Effector memory CD4-positive, alpha-beta T cell (primary cell): ENCODE measurements around the gene MED7.

Source experiments
- DNase-seq, 3 donors: peaks; one replicate each; pipeline ENCODE4 v3.0.0-alpha.2; 2020
- H3K27ac ChIP-seq: 2 replicates; pipeline ENCODE4 v1.7.0; 2013; ENCODE audit warnings: mild to moderate bottlenecking, low read length, moderate library complexity; ENCODE audit not compliant: insufficient read depth, poor library complexity, severe bottlenecking
- H3K27me3 ChIP-seq: replicated peaks from 2 replicates; pipeline ENCODE4 v1.7.0; 2013; ENCODE audit warnings: mild to moderate bottlenecking, low read length; ENCODE audit not compliant: insufficient read depth, control insufficient read depth, poor library complexity, severe bottlenecking
- H3K36me3 ChIP-seq: 2 replicates; pipeline ENCODE4 v1.7.0; 2013; ENCODE audit warnings: mild to moderate bottlenecking, low read length, moderate library complexity; ENCODE audit not compliant: control insufficient read depth, insufficient read depth
- H3K4me1 ChIP-seq: 2 replicates; pipeline ENCODE4 v1.7.0; 2013; ENCODE audit warnings: low read length, mild to moderate bottlenecking; ENCODE audit not compliant: control insufficient read depth, insufficient read depth, poor library complexity, severe bottlenecking
- H3K4me3 ChIP-seq: 2 replicates; pipeline ENCODE4 v1.7.0; 2013; ENCODE audit warnings: low read length, low read depth, mild to moderate bottlenecking; ENCODE audit not compliant: insufficient read depth, poor library complexity, severe bottlenecking
- H3K9me3 ChIP-seq: 2 replicates; pipeline ENCODE4 v1.7.0; 2013; ENCODE audit warnings: mild to moderate bottlenecking, low read length, moderate library complexity; ENCODE audit not compliant: control insufficient read depth

Gene MED7

GRCh38 chr5:157165261-157165660 is 22.6 kb upstream of the MED7 start:
- H3K27me3 ChIP-seq: no peaks in the 10 kb centered on the region
- no peak overlapping the region for H3K4me3 ChIP-seq
- H3K36me3 ChIP-seq: no peaks in the 10 kb centered on the region
- H3K4me1 ChIP-seq: peaks cover 36% of the 10 kb centered on the region
- no peak overlapping the region for H3K27ac ChIP-seq
- H3K9me3 ChIP-seq: no peaks in the 10 kb centered on the region
- no peak for DNase-seq

DNA sequence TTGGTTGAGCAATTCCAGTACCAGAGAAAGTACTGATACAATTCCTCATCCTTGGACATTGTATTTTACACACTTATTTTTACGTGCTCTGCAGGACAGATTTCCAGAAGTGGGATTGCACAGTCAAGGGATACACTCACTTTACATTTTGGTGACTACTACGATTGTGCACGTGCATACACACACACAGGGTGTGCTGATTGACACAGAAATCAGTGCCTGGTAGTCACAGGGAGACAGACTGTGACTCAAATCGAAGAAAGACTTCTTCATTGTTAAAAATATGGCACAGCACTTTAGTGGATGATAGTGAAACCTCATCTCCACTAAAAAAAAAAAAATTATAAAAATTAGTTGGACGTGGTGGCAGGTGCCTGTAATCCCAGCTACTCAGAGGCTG is 21.9 kb upstream of the MED7 start:
- Histone ChIP-seq H3K27ac (no peak overlapping the region), H3K9me3 (no peaks in the 10 kb centered on the region), H3K4me3 (no peak overlapping the region), H3K36me3 (no peaks in the 10 kb centered on the region), H3K4me1 (peaks cover 43% of the 10 kb centered on the region), H3K27me3 (no peaks in the 10 kb centered on the region)
- DNase-seq: no peak

DNA sequence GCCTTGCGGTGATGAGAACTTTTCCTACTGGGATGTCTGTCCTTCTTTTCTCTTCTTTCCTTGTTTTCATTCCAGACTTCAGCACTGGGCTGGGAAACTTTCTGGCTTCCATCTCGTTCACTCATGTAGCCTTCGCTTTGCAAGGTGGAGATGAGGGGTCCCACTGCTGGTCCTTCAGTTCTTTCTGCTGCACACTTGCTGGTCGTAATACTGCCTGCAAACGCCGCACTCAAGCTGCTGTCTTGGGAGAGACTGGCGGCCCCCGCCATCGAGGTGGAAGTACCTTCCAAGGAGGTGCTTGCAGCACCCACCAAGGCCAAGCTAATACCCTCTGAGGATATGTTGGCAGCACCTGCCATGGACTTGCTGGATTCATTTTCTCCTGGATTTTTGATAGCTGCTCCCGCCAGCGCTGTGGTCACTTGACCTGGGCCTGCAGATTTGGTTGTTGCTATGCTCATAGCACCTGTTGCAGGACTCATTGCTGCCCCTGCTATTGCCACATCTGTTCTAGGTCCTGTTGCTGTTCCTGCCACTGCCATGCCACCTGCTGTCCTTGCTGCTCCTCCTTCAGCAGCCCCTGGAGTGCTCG is 20.4 kb upstream of the MED7 start:
- no peaks in the 10 kb centered on the region for H3K36me3 ChIP-seq
- DNase-seq: no peak
- H3K9me3 ChIP-seq: no peaks in the 10 kb centered on the region
- H3K27ac ChIP-seq: no peak overlapping the region
- no peaks in the 10 kb centered on the region for H3K27me3 ChIP-seq
- no peak overlapping the region for H3K4me3 ChIP-seq
- peaks cover 50% of the 10 kb centered on the region for H3K4me1 ChIP-seq

GRCh38 chr5:157161996-157162395 is 19.3 kb upstream of the MED7 start:
- H3K9me3 ChIP-seq: no peaks in the 10 kb centered on the region

DNA sequence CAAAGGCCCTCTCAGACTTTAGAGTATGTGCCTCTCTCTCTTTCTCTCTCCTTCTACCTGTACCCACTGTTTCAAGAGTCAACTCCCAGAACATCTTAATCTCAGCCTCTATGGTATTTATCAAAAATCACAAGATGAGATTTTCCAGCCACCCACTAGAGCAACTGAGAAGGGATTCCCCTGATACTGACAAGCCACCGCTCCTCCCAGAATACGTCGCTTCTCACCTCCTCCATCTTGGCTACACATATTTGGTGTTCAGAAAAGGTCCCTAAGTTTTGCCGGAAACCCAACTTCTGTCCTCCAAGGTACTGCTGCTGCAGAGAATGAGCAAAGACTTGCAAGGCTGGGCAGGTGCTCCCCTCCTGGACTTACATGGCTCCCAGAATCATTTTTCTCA is 17.3 kb upstream of the MED7 start:
- H3K4me3 ChIP-seq: no peak overlapping the region
- no peaks in the 10 kb centered on the region for H3K36me3 ChIP-seq
- DNase-seq: peak; percentile 34 to 44 (median 38)
- peaks cover 40% of the 10 kb centered on the region for H3K4me1 ChIP-seq
- H3K9me3 ChIP-seq: no peaks in the 10 kb centered on the region
- H3K27ac ChIP-seq: peak overlapping the region; percentile 92
- H3K27me3 ChIP-seq: no peaks in the 10 kb centered on the region

More at GRCh38 chr5:157161996-157162395, 19.3 kb upstream of the MED7 start:
- no peak overlapping the region for H3K4me3 ChIP-seq
- no peaks in the 10 kb centered on the region for H3K36me3 ChIP-seq
- H3K27ac ChIP-seq: no peak overlapping the region
- no peaks in the 10 kb centered on the region for H3K27me3 ChIP-seq
- no peak for DNase-seq
- H3K4me1 ChIP-seq: peaks cover 40% of the 10 kb centered on the region

- Histone ChIP-seq H3K4me1 (peaks cover 40% of the 10 kb centered on the region), H3K9me3 (no peaks in the 10 kb centered on the region), H3K4me3 (no peak overlapping the region), H3K36me3 (no peaks in the 10 kb centered on the region), H3K27ac (peak overlapping the region; percentile 92), H3K27me3 (no peaks in the 10 kb centered on the region)
- peak; percentile 27 to 53 (median 40) for DNase-seq
Measured at GRCh38 chr5:157159209-157159751, 16.6 kb upstream of the MED7 start.

DNA sequence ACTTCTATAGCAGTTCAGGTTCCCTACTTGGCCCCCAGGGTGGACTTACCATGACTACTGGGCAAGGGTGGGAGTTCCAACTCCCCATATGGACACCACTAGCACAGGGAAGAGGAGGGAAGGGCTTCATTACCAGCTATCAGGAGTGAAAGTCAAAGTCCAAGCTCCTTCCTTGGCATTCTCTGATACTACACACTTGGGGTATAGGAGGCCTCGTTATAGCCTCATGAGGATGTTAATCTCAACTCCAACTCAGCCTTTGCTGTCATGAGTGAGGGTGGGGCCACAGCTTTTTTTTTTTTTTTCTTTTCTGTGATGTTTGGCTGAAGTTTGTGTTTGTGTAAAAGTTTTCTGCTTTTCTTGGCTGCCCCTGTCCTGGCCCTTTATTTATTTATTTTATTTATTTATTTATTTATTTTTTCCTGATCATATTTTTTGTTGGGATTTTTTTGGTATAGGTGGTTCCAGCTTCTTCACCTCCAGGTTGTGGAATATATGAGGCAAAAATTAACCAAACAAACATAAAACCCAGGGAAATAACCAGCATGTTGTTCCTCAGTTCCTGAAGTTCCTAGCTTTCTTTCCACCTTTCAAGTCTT is 14.7 kb upstream of the MED7 start:
- no peak overlapping the region for H3K4me3 ChIP-seq
- no peaks in the 10 kb centered on the region for H3K27me3 ChIP-seq
- no peak overlapping the region for H3K27ac ChIP-seq
- peaks cover 40% of the 10 kb centered on the region for H3K4me1 ChIP-seq
- no peaks in the 10 kb centered on the region for H3K9me3 ChIP-seq
- H3K36me3 ChIP-seq: no peaks in the 10 kb centered on the region
- no peak for DNase-seq

- Histone ChIP-seq H3K36me3 (no peaks in the 10 kb centered on the region), H3K9me3 (no peaks in the 10 kb centered on the region), H3K4me1 (peaks cover 31% of the 10 kb centered on the region), H3K27me3 (no peaks in the 10 kb centered on the region), H3K4me3 (peak overlapping the region; percentile 27), H3K27ac (peak overlapping the region; percentile 58)
- DNase-seq: no peak
Measured at GRCh38 chr5:157155297-157155696, 12.6 kb upstream of the MED7 start.

DNA sequence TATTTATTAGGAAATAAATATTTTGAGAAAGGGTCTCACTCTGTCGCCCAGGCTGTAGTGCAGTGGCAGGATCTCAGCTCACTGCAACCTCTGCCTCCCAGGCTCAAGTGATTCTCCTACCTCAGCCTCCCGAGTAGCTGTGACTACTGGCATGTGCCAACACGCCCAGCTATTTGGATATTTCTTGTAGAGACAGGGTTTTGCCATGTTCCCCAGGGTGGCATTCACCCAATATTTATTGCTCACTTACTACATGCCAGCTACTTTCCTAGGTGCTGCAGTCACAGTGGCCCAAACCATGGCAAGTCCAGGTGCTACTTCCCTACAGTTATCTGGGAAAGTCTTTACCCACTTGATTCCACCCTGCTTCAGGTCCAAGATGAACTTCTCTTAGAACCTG is 8.3 kb upstream of the MED7 start:
- H3K4me3 ChIP-seq: no peak overlapping the region
- no peaks in the 10 kb centered on the region for H3K9me3 ChIP-seq
- H3K36me3 ChIP-seq: no peaks in the 10 kb centered on the region
- no peaks in the 10 kb centered on the region for H3K27me3 ChIP-seq
- peaks cover 14% of the 10 kb centered on the region for H3K4me1 ChIP-seq
- H3K27ac ChIP-seq: peak overlapping the region; percentile 30
- DNase-seq: no peak

GRCh38 chr5:157148734-157149615 is 6.3 kb upstream of the MED7 start:
- peak; percentile 55 to 74 (median 63) for DNase-seq
- Histone ChIP-seq H3K27ac (no peak overlapping the region), H3K27me3 (no peaks in the 10 kb centered on the region), H3K4me1 (peaks cover 9% of the 10 kb centered on the region), H3K9me3 (no peaks in the 10 kb centered on the region), H3K36me3 (no peaks in the 10 kb centered on the region), H3K4me3 (no peak overlapping the region)
